GM12874 (cell line): ENCODE measurements around the gene CLCF1.

Experiments
- TF ChIP-seq, protein P1 (sequence below): IDR thresholded peaks from 2 replicates; pipeline ENCODE4 v1.5.1; 2011; ENCODE audit warnings: low read depth, mild to moderate bottlenecking, control low read depth, low read length, moderate library complexity; ENCODE audit not compliant: insufficient read depth

The CLCF1 gene

GRCh38 chr11:67372993-67373647, at the start of gene CLCF1:
Gene CLCF1, minus strand, starts transcription at chr11:67373598. Its CDS starts 59 bp downstream, at chr11:67373539.
- TF ChIP-seq, protein P1, sequence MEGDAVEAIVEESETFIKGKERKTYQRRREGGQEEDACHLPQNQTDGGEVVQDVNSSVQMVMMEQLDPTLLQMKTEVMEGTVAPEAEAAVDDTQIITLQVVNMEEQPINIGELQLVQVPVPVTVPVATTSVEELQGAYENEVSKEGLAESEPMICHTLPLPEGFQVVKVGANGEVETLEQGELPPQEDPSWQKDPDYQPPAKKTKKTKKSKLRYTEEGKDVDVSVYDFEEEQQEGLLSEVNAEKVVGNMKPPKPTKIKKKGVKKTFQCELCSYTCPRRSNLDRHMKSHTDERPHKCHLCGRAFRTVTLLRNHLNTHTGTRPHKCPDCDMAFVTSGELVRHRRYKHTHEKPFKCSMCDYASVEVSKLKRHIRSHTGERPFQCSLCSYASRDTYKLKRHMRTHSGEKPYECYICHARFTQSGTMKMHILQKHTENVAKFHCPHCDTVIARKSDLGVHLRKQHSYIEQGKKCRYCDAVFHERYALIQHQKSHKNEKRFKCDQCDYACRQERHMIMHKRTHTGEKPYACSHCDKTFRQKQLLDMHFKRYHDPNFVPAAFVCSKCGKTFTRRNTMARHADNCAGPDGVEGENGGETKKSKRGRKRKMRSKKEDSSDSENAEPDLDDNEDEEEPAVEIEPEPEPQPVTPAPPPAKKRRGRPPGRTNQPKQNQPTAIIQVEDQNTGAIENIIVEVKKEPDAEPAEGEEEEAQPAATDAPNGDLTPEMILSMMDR, result no peak

DNA sequence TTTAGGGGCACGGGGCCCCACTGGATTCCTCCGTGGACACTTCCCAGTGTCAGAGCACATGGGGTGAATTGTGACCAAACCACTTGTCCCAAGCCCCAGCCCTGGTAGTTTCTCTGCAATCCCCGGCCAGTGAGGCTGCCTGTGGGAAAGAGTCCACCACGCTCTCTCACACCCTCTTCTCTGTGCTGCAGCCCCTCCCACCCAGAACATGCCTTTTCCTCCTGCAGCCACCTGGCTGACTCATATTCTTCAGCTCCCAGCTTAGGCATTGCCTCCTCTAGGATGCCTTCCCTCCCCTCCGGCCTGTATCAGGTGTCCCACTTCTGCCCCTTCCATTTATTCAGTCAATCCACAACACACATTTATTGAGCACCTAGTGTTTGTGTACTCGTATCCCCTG, 49.5 kb upstream of the CLCF1 start:
- TF ChIP-seq, protein P1, result no peak

- TF ChIP-seq, protein P1, result no peak
Observed at GRCh38 chr11:67421430-67422031, 48.1 kb upstream of the CLCF1 start.

DNA sequence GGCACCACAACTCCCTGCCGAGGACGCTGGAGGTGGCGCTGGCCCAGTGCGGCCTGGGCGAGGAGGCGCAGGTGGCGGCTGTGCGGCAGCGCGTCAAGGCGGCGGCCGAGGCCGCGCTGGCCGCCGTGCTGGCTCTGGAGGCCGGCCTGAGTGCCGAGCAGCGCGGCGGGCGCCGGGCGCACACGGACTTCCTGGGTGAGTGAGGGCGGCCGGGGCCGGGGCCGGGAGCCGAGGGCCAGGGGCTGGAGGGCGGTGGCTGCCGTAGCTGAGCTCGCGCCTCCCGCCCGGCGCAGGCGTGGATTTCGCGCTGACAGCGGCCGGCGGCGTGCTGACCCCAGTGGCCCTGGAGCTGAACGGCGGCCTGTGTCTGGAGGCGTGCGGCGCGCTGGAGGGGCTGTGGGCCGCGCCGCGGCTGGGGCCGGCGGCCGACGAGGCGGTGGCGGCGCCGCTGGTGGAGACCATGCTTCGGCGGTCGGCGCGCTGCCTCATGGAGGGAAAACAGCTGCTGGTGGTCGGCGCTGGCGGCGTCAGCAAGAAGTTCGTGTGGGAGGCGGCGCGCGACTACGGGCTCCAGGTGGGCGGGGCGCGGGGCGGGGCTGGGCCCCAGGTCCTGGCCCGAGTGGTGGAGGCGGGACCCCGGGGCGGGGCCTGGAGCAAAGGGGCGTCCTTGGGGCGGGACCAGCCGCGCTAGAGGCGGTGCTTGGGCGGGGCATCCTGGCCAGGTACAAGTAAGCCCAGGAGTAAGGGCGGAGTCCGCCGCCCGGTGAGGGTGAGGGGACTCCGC, 47.4 kb upstream of the CLCF1 start:
- TF ChIP-seq, protein P1, result no peak

GRCh38 chr11:67420147-67420645, 46.8 kb upstream of the CLCF1 start:
- TF ChIP-seq, protein P1, result no peak

GRCh38 chr11:67419325-67420049, 46.1 kb upstream of the CLCF1 start:
- TF ChIP-seq, protein P1, result no peak
